ENCODE measurements around the gene ELOVL5.

Gene ELOVL5

GRCh38 chr6:53250176-53251032 is 98.3 kb downstream of the ELOVL5 start:
- Histone ChIP-seq H3K9me3 (ENCODE audit: control insufficient read depth, insufficient read depth, low read length) (no peaks in the 10 kb centered on the region), H3K9ac (ENCODE audit: low read depth, low read length) (no peak overlapping the region), H3K4me1 (ENCODE audit: insufficient read depth, low read length) (no peaks in the 10 kb centered on the region)

GRCh38 chr6:53246924-53247323 is 101.8 kb downstream of the ELOVL5 start:
- H3K4me1 ChIP-seq (ENCODE audit: insufficient read depth, low read length), result no peaks in the 10 kb centered on the region
- H3K36me3 ChIP-seq (ENCODE audit: insufficient read depth, low read length), result no peaks in the 10 kb centered on the region
- no peaks in the 10 kb centered on the region for H3K9me3 ChIP-seq (ENCODE audit: control insufficient read depth, insufficient read depth, low read length)
- no peak overlapping the region for H3K9ac ChIP-seq (ENCODE audit: low read depth, low read length)

More at GRCh38 chr6:53250176-53251032, 98.3 kb downstream of the ELOVL5 start:
- H3K36me3 ChIP-seq (ENCODE audit: insufficient read depth, low read length), result no peaks in the 10 kb centered on the region

- no peaks in the 10 kb centered on the region for H3K36me3 ChIP-seq (ENCODE audit: insufficient read depth, low read length)
- H3K4me1 ChIP-seq (ENCODE audit: insufficient read depth, low read length), result no peaks in the 10 kb centered on the region
- H3K9me3 ChIP-seq (ENCODE audit: control insufficient read depth, insufficient read depth, low read length), result no peaks in the 10 kb centered on the region
- no peak overlapping the region for H3K9ac ChIP-seq (ENCODE audit: low read depth, low read length)
These were observed 103.8 kb downstream of the ELOVL5 start for GRCh38 chr6:53244958-53245357.

GRCh38 chr6:53244399-53244931 is 104.3 kb downstream of the ELOVL5 start:
- no peaks in the 10 kb centered on the region for H3K36me3 ChIP-seq (ENCODE audit: insufficient read depth, low read length)
- H3K9me3 ChIP-seq (ENCODE audit: control insufficient read depth, insufficient read depth, low read length), result no peaks in the 10 kb centered on the region
- no peak overlapping the region for H3K9ac ChIP-seq (ENCODE audit: low read depth, low read length)
- H3K4me1 ChIP-seq (ENCODE audit: insufficient read depth, low read length), result no peaks in the 10 kb centered on the region

GRCh38 chr6:53241938-53242337 is 106.8 kb downstream of the ELOVL5 start:
- Histone ChIP-seq H3K9ac (ENCODE audit: low read depth, low read length) (no peak overlapping the region), H3K9me3 (ENCODE audit: control insufficient read depth, insufficient read depth, low read length) (no peaks in the 10 kb centered on the region), H3K36me3 (ENCODE audit: insufficient read depth, low read length) (no peaks in the 10 kb centered on the region), H3K4me1 (ENCODE audit: insufficient read depth, low read length) (no peaks in the 10 kb centered on the region)

- Histone ChIP-seq H3K9ac (ENCODE audit: low read depth, low read length) (no peak overlapping the region), H3K4me1 (ENCODE audit: insufficient read depth, low read length) (no peaks in the 10 kb centered on the region), H3K9me3 (ENCODE audit: control insufficient read depth, insufficient read depth, low read length) (no peaks in the 10 kb centered on the region), H3K36me3 (ENCODE audit: insufficient read depth, low read length) (no peaks in the 10 kb centered on the region)
These were observed 108.0 kb downstream of the ELOVL5 start for GRCh38 chr6:53240761-53241160.

- Histone ChIP-seq H3K4me1 (ENCODE audit: insufficient read depth, low read length) (no peaks in the 10 kb centered on the region), H3K9ac (ENCODE audit: low read depth, low read length) (no peak overlapping the region), H3K36me3 (ENCODE audit: insufficient read depth, low read length) (no peaks in the 10 kb centered on the region), H3K9me3 (ENCODE audit: control insufficient read depth, insufficient read depth, low read length) (no peaks in the 10 kb centered on the region)
These were observed 108.6 kb downstream of the ELOVL5 start for GRCh38 chr6:53240139-53240538.

GRCh38 chr6:53239526-53239925 is 109.2 kb downstream of the ELOVL5 start:
- Histone ChIP-seq H3K4me1 (ENCODE audit: insufficient read depth, low read length) (no peaks in the 10 kb centered on the region), H3K36me3 (ENCODE audit: insufficient read depth, low read length) (no peaks in the 10 kb centered on the region), H3K9ac (ENCODE audit: low read depth, low read length) (no peak overlapping the region), H3K9me3 (ENCODE audit: control insufficient read depth, insufficient read depth, low read length) (no peaks in the 10 kb centered on the region)

- no peaks in the 10 kb centered on the region for H3K4me1 ChIP-seq (ENCODE audit: insufficient read depth, low read length)
- no peaks in the 10 kb centered on the region for H3K9me3 ChIP-seq (ENCODE audit: control insufficient read depth, insufficient read depth, low read length)
- H3K9ac ChIP-seq (ENCODE audit: low read depth, low read length), result no peak overlapping the region
- no peaks in the 10 kb centered on the region for H3K36me3 ChIP-seq (ENCODE audit: insufficient read depth, low read length)
These were observed 110.4 kb downstream of the ELOVL5 start for GRCh38 chr6:53238311-53238710.

GRCh38 chr6:53236241-53236640 is 112.5 kb downstream of the ELOVL5 start:
- H3K9ac ChIP-seq (ENCODE audit: low read depth, low read length), result no peak overlapping the region
- H3K4me1 ChIP-seq (ENCODE audit: insufficient read depth, low read length), result no peaks in the 10 kb centered on the region
- no peaks in the 10 kb centered on the region for H3K36me3 ChIP-seq (ENCODE audit: insufficient read depth, low read length)
- H3K9me3 ChIP-seq (ENCODE audit: control insufficient read depth, insufficient read depth, low read length), result no peaks in the 10 kb centered on the region

GRCh38 chr6:53235508-53235907 is 113.2 kb downstream of the ELOVL5 start:
- Histone ChIP-seq H3K9me3 (ENCODE audit: control insufficient read depth, insufficient read depth, low read length) (no peaks in the 10 kb centered on the region), H3K9ac (ENCODE audit: low read depth, low read length) (no peak overlapping the region), H3K36me3 (ENCODE audit: insufficient read depth, low read length) (no peaks in the 10 kb centered on the region), H3K4me1 (ENCODE audit: insufficient read depth, low read length) (no peaks in the 10 kb centered on the region)

GRCh38 chr6:53233309-53233708 is 115.4 kb downstream of the ELOVL5 start:
- H3K36me3 ChIP-seq (ENCODE audit: insufficient read depth, low read length), result no peaks in the 10 kb centered on the region
- no peaks in the 10 kb centered on the region for H3K9me3 ChIP-seq (ENCODE audit: control insufficient read depth, insufficient read depth, low read length)
- no peaks in the 10 kb centered on the region for H3K4me1 ChIP-seq (ENCODE audit: insufficient read depth, low read length)
- no peak overlapping the region for H3K9ac ChIP-seq (ENCODE audit: low read depth, low read length)

- Histone ChIP-seq H3K9me3 (ENCODE audit: control insufficient read depth, insufficient read depth, low read length) (no peaks in the 10 kb centered on the region), H3K4me1 (ENCODE audit: insufficient read depth, low read length) (no peaks in the 10 kb centered on the region), H3K9ac (ENCODE audit: low read depth, low read length) (no peak overlapping the region), H3K36me3 (ENCODE audit: insufficient read depth, low read length) (no peaks in the 10 kb centered on the region)
These were observed 117.8 kb downstream of the ELOVL5 start for GRCh38 chr6:53230775-53231467.

GRCh38 chr6:53227847-53228246 is 120.9 kb downstream of the ELOVL5 start:
- Histone ChIP-seq H3K36me3 (ENCODE audit: insufficient read depth, low read length) (peaks cover 2% of the 10 kb centered on the region; the same call in 1 of the 2 replicates), H3K9ac (ENCODE audit: low read depth, low read length) (no peak overlapping the region), H3K4me1 (ENCODE audit: insufficient read depth, low read length) (no peaks in the 10 kb centered on the region), H3K9me3 (ENCODE audit: control insufficient read depth, insufficient read depth, low read length) (no peaks in the 10 kb centered on the region)

GRCh38 chr6:53220605-53221004 is 128.1 kb downstream of the ELOVL5 start:
- no peak overlapping the region for H3K9ac ChIP-seq (ENCODE audit: low read depth, low read length)
- H3K9me3 ChIP-seq (ENCODE audit: control insufficient read depth, insufficient read depth, low read length), result no peaks in the 10 kb centered on the region
- H3K36me3 ChIP-seq (ENCODE audit: insufficient read depth, low read length), result peaks cover 2% of the 10 kb centered on the region; the same call in 1 of the 2 replicates
- H3K4me1 ChIP-seq (ENCODE audit: insufficient read depth, low read length), result no peaks in the 10 kb centered on the region
